AG04450 (cell line): ENCODE data around the gene NXPH1. TPM values are rescaled to one million over a fixed set of nuclear protein-coding genes. Genes with fewer than 3 reads are reported as not detected.

ENCODE experiments used
- CTCF ChIA-PET: fragments of 300-600, 350-600 bp; formaldehyde crosslinking; extraction: SDS; loops from one replicate; lab custom pipeline; 2022; ENCODE audit warnings: antibody characterized with exemption, inconsistent platforms; lab: Charles Lee
- POLR2A ChIA-PET: fragments of 350-600 bp; formaldehyde crosslinking; extraction: SDS; loops from one replicate; lab custom pipeline; 2021; ENCODE audit warnings: antibody characterized with exemption, inconsistent platforms; lab: Yijun Ruan, JAX
- DNase-seq: peaks from one replicate; pipeline ENCODE4 v3.0.0-alpha.2; 2011; ENCODE audit warnings: low read depth, low spot score
- H3K27ac ChIP-seq: one replicate; pipeline ENCODE4 v1.5.1; 2012; ENCODE audit warnings: low read depth, low read length, control low read depth
- H3K27me3 ChIP-seq: one replicate; pipeline ENCODE4 v1.6.0; 2012; ENCODE audit warnings: low read length; ENCODE audit not compliant: control insufficient read depth, insufficient read depth
- H3K4me3 ChIP-seq: 2 replicates; pipeline ENCODE4 v1.5.1; 2011; ENCODE audit warnings: mild to moderate bottlenecking, low read depth, low read length, control low read depth
- H3K9me3 ChIP-seq: 2 replicates; pipeline ENCODE4 v1.5.1; 2012; ENCODE audit warnings: low read length; ENCODE audit not compliant: control insufficient read depth, insufficient read depth
- CTCF ChIP-seq: IDR thresholded peaks from 2 replicates; pipeline ENCODE4 v1.5.1; 2011; ENCODE audit warnings: low read depth, low read length, control low read depth, inconsistent platforms
- polyA plus RNA-seq: library from polyadenylated mRNA; depleted of rRNA; stranded (reverse); fragments of >200 nt; gene quantifications from 2 replicates; pipeline ENCODE4 v1.2.3, GENCODE V29; 2011

NXPH1 gene
- polyA plus RNA-seq, 1 experiment, result not detected

- Histone ChIP-seq H3K27ac (no peak overlapping the region), H3K9me3 (peaks cover 4% of the 10 kb centered on the region; the same call in 1 of the 2 replicates), H3K27me3 (no peaks in the 10 kb centered on the region), H3K4me3 (no peak overlapping the region)
- no peak for TF ChIP-seq CTCF
- ChIA-PET POLR2A (no interaction called here), CTCF (no interaction called here)
- DNase-seq, result no peak
Observed at GRCh38 chr7:8511855-8512254, 78.4 kb downstream of the NXPH1 start.

DNA sequence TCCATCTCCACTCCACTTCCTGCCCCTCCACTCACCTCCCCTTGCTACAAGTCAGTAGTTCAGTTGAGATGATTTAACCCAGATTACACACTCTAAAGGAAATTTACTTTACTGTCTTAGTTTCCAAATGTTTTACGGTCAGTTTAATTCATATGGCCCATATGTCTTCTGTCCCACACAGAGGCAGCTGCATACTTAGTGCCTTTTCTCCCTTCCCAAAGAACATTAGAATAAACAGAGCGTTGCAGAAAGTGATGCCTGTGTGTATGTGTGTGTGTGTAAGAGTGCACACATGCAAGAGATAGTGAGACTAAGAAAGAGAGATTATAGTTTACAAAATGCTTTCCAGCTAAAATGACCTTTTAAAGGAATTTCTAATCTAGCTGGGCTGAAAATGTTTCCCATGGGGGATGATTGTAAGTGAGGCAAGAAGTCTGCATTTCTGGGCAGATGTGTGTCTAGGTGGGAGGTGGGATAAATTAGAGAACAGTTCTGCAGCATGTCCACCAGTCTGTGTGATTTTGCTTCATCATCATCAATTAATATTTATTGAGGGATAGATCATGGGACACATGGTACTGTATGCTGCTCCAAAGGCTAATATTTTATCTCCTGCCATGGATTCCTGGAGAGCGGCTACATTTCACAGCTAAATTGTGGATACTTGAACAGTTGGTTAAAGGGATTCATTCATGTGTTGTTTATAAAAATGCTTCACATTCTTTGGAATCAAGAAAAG, 81.5 kb downstream of the NXPH1 start:
- H3K4me3 ChIP-seq, result no peak overlapping the region
- TF ChIP-seq CTCF, result no peak
- no peak for DNase-seq
- CTCF ChIA-PET, result no interaction called here
- no peaks in the 10 kb centered on the region for H3K27me3 ChIP-seq
- H3K27ac ChIP-seq, result no peak overlapping the region
- POLR2A ChIA-PET, result no interaction called here
- peaks cover 11% of the 10 kb centered on the region; the same call in 1 of the 2 replicates for H3K9me3 ChIP-seq

DNA sequence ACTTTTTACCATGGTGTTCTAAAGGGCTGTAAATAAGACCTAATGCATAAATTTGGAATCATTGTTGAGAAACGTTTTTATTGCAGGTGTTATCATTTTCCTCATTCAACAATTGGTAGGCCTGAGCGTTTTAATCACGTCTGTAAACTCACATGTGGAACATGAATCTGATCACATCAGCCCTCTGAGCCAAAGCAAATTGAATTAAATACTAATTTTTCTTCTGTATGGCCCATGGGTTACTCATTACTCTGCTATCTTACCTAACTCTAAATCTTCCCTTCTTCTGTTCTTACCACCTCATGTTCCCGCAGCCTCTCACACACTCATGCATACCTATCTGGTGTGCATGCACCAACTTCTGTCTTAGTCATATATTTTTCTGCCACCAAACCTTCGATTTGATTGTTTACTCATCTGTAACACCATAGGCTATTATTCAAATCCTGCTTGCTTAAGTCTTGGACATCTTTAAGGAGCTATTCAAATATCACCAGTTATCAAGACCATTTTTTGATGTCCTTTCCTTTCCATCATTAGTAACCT, 82.3 kb downstream of the NXPH1 start:
- Histone ChIP-seq H3K27ac (no peak overlapping the region), H3K9me3 (peaks cover 11% of the 10 kb centered on the region; the same call in 1 of the 2 replicates), H3K4me3 (no peak overlapping the region), H3K27me3 (no peaks in the 10 kb centered on the region)
- no peak for TF ChIP-seq CTCF
- CTCF ChIA-PET, result no interaction called here
- POLR2A ChIA-PET, result no interaction called here
- DNase-seq, result no peak

DNA sequence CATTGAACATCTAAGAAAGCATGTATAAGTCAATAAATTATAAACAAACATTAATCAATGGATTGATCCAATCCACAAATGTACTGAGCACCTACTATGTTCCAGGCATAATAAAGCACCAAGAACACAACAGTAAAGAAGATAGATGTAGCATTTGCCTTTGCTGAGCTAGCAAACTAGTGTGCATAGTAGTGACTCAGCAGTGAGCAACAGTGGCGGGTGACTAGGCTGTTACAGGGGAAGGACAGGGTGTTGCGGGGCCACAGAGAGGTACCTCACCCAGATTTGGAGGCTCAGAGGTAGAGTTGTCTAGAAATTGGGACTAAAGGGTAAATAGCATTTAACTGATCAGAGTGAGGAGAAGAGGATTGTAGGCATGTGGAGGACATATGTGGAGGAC, 83.6 kb downstream of the NXPH1 start:
- Histone ChIP-seq H3K27me3 (no peaks in the 10 kb centered on the region), H3K27ac (no peak overlapping the region), H3K4me3 (no peak overlapping the region), H3K9me3 (peaks cover 14% of the 10 kb centered on the region; the same call in 1 of the 2 replicates)
- no peak for TF ChIP-seq CTCF
- DNase-seq, result no peak
- ChIA-PET CTCF (no interaction called here), POLR2A (no interaction called here)

GRCh38 chr7:8528311-8528710, 94.9 kb downstream of the NXPH1 start:
- POLR2A ChIA-PET, result no interaction called here
- TF ChIP-seq CTCF, result no peak
- Histone ChIP-seq H3K9me3 (peaks cover 18% of the 10 kb centered on the region; the same call in 1 of the 2 replicates), H3K27me3 (no peaks in the 10 kb centered on the region), H3K27ac (no peak overlapping the region), H3K4me3 (no peak overlapping the region)
- CTCF ChIA-PET, result no interaction called here
- DNase-seq, result no peak
